NCI-H1436 treated with DMSO at 0.1 percent for 48 hours (cell line): Measurements from ENCODE around the gene MAPK4.
"Not testable (repeated sequence)": the region's sequence is repeated elsewhere in the genome, so short reads cannot be mapped to it uniquely, and the experiment has no call there.

ENCODE experiments used
- DNase-seq: peaks from one replicate; lab custom pipeline; 2025; lab: John Stamatoyannopoulos, UW

MAPK4 gene

DNA sequence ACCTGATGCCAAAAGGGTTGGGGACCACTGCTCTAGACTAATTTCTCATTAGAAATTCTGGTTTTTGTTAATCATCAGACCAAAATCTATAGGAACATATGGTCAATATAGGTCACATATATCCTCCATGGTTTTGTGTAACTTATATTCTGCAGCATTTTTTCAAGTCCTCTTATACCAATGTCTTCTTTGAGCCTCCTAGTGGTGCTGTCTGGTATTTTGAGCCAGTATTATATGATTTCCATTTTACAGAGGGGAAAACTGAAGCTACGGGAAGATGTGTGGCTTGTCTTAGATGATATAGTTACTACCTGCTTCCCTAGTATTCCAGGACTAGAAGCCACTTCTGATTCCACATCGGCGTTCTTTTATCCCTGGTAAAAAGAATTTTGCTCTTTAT, 13.8 kb downstream of the MAPK4 start:
- no peak for DNase-seq

DNA sequence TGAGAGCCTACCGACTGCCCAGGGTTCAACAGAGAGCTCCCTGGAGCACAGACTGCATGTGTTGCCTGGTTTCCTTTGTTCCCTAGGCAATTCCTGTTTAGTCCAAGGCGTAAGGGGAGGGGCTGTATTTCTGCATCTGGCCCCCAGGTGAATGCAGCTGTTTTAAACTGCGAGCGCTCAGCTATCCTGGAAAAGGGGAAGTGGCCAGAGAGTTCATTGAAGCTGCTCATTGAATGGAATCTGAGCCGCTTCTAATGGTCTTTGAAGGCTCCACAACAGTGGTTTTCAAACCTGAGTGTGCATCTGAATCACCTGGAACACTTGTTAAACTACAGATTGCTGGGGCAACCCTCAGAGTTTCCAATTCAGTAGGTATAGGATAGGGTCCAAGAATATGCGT, 18.1 kb downstream of the MAPK4 start:
- DNase-seq = no peak

- DNase-seq = no peak
Measured at GRCh38 chr18:50578651-50579050, 18.8 kb downstream of the MAPK4 start.

GRCh38 chr18:50579061-50579774, 19.3 kb downstream of the MAPK4 start:
- DNase-seq = no peak

DNA sequence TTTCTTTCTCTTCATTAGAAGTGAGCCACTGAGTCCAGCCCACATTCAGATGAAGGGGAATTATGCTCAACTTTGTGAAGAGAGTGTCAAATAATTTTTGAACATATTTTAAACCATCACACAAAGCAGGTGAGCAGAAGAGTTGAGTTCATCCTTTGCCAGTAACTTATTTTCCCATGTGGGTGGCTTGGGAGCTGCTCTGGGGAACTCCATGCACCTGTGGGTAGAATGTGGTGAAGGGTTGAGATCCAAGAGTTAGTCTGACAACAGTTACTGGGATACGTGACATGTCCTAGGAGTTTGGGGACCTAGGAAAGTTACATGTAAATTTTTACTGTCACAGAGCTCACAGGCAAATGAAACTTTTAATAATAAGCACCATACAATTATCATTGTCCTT, 21.6 kb downstream of the MAPK4 start:
- no peak for DNase-seq

DNA sequence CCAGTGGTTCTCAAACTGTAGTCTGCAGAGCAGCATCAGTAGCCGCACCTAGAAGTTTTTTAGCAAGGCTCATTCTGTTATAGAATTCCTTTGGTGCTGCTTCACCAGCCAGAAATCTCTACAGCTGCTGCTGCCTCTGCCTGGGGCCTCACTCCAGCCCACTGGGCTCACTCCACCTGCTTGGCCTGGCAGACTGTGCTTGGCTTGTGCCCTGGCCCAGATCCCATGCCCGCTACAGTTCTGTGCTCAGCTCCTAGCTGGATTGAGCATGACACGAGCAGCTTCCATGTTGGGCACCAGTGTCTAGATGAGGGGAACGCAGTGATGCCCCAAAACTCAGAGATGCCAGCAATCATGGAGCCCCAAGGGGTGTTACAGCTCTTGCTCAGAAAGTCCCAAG, 22.6 kb downstream of the MAPK4 start:
- no peak for DNase-seq

DNA sequence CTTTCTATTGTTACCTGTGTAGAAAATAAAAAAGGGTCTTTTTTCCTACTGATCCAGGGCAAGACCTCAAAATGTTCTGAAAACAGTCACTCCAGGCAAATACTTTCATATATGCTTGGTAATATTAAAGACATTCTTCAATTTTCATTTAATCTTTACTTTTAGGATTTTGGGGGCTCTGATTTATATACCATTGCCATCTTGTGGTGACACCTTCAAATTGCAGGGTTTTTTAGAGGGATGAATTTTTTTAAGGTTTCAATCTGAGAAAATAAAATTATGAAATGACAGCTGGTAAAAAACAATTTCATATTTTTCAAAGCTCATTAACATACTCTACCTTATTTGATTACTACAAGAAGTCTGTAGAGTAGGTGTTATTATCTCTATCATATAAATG, 26.8 kb downstream of the MAPK4 start:
- no peak for DNase-seq

DNA sequence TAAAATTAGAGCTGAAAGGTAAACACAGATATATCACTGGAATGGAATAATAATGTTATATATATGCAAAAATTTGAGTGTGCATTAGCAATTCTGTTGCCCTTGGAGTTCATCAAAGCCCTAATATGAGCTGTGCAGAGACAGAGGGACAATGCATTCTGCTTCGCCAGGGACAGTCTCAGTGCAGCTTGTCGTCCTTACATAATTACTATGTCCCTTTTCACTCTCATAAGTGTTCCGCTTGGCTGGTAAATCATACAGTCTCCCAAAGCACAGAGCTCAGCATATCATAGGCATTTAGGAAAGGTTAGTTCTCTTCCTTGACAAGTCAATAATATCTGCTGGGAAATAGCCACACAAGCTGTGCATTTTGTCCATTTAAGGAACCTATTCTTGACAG, 30.7 kb downstream of the MAPK4 start:
- peak; percentile 43 for DNase-seq

GRCh38 chr18:50594012-50594411, 34.1 kb downstream of the MAPK4 start:
- no peak for DNase-seq

- no peak for DNase-seq
Measured at GRCh38 chr18:50594942-50595341, 35.1 kb downstream of the MAPK4 start.

DNA sequence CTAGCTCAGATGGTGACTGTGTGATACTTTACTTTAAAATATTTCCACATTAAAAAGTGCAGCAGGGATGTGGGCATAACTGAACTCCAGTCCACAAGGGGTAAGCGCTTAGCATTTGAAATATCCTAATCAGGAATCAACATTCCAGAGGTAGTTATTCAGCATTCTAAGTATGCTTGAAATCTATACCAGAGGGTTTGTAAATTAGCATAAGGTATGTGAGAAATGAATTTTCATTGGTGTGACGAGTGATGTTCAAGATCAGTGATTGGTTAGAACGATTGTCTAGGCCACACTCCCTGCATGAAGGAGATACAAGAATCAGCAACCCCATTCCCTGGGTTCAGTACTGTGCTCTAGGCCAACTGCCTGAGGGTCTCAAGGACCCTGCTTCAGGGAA, 42.6 kb downstream of the MAPK4 start:
- no peak for DNase-seq

GRCh38 chr18:50606609-50607008, 46.7 kb downstream of the MAPK4 start:
- no peak for DNase-seq

GRCh38 chr18:50607378-50607926, 47.6 kb downstream of the MAPK4 start:
- DNase-seq = no peak

DNA sequence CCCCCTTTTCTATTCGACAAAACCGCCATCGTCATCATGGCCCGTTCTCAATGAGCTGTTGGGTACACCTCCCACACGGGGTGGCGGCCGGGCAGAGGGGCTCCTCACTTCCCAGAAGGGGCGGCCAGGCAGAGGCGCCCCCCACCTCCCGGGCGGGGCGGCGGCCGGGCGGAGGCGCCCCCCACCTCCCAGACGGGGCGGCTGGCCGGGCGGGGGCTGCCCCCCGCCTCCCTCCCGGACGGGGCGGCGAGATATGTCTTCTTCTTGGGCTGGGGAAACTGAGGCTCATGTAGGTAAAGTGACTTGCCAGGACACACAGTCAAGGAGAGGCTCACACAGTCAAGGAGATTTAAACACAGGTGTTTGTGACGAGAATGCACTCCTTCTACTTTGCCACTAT, 49.3 kb downstream of the MAPK4 start:
- DNase-seq = not testable (repeated sequence)

DNA sequence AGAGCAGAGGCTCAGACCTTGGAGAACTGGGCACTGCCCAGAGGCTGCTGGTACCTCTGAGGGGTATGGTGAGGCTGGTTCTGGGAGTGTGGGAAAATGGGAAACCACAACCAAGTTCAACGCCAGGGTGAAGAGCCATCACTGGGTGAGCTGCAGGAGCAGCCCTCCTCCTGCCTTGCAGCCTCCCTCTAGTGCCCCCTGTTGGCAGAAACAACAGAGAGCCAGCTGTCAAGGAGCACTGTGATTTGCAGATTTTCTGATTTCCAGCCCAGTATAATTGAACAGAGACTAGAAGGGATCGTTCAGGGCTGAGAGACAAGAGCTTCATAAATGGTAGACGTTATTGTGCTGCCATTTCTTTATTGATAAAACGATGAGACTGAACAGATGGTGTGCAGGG, 50.5 kb downstream of the MAPK4 start:
- DNase-seq = no peak

GRCh38 chr18:50611529-50611941, 51.6 kb downstream of the MAPK4 start:
- DNase-seq = no peak

GRCh38 chr18:50614838-50615237, 55.0 kb downstream of the MAPK4 start:
- no peak for DNase-seq

- no peak for DNase-seq
Measured at GRCh38 chr18:50616484-50617048, 56.7 kb downstream of the MAPK4 start.

- DNase-seq = no peak
Measured at GRCh38 chr18:50619861-50620275, 60.0 kb downstream of the MAPK4 start.

GRCh38 chr18:50620319-50620718, 60.4 kb downstream of the MAPK4 start:
- DNase-seq = no peak

DNA sequence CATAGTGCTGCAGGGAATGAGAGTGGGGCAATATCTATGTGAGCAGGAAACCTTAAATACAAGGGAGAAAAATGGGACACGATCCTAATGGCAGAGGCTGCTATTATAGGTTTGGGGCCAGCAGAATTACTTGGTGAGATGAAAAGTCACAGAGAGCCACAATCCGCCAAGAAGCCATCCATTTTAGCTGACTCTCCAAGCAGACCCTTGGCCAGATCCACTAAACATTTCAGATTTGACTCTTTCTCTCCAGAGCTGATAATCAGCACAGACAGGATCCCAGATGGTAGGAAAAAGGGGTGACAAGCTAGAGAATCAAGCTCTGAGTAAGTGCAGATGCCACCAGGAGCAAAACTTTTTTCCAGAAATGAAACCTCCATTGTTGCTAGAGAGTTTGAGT, 61.5 kb downstream of the MAPK4 start:
- no peak for DNase-seq

- DNase-seq = no peak
Measured at GRCh38 chr18:50622320-50622719, 62.4 kb downstream of the MAPK4 start.

DNA sequence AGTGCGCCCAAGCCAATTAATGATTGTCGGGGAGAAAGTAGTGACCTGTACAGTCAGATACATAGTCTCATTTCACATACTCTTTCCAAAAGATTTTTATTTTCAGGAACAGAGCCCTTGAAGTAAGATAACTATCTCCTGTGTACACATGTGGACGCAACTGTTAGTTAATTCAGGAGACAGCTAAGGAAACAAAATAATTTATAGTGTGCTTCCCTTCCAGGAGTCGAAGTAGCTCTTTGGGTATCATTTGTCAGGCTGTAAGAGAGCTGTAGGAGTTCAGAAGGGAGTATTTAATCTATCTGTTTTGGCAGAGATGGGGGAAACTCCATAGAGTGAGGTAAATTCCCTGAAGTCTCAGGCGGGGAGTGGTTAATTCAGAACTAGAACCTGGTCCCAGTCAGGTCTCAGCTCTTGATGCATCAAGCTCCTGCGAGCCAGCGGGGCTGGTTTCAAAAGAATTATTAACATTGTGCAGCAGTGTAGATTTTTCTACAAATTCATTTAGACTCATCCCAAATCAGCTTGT, 63.0 kb downstream of the MAPK4 start:
- DNase-seq = no peak
